WERI-Rb-1 (cell line): Measurements from ENCODE around the gene SYT17.

ENCODE experiments used
- DNase-seq: peaks from one replicate; pipeline ENCODE4 v3.0.0-alpha.2; 2020
- H3K27ac ChIP-seq: fragments of 250-450 bp; sonication (Bioruptor Pico); 2 replicates; pipeline ENCODE4 v1.5.1; 2020; ENCODE audit warnings: mild to moderate bottlenecking, moderate library complexity
- H3K27me3 ChIP-seq: fragments of 250-450 bp; sonication (Bioruptor Pico); 2 replicates; pipeline ENCODE4 v1.5.1; 2021; ENCODE audit warnings: mild to moderate bottlenecking, low read depth, moderate library complexity; ENCODE audit not compliant: insufficient read depth, severe bottlenecking
- H3K36me3 ChIP-seq: fragments of 250-450 bp; sonication (Bioruptor Pico); 2 replicates; pipeline ENCODE4 v1.5.1; 2020; ENCODE audit warnings: mild to moderate bottlenecking, moderate library complexity
- H3K4me3 ChIP-seq: 2 replicates; pipeline ENCODE4 v1.5.1; 2011; ENCODE audit warnings: low read depth, mild to moderate bottlenecking, control low read depth, low read length
- H3K9me3 ChIP-seq: fragments of 250-450 bp; sonication (Bioruptor Pico); 2 replicates; pipeline ENCODE4 v1.5.1; 2021; ENCODE audit warnings: mild to moderate bottlenecking, moderate library complexity; ENCODE audit not compliant: severe bottlenecking
- CTCF ChIP-seq: IDR thresholded peaks from 2 replicates; pipeline ENCODE4 v1.5.1; 2011; ENCODE audit warnings: low read depth, mild to moderate bottlenecking, control low read depth, inconsistent platforms, low read length

Gene SYT17

GRCh38 chr16:19164285-19164684, 3.8 kb upstream of the SYT17 start:
- peaks cover 5% of the 10 kb centered on the region for H3K9me3 ChIP-seq
- no peaks in the 10 kb centered on the region for H3K27me3 ChIP-seq
- no peak overlapping the region for H3K27ac ChIP-seq
- no peak for DNase-seq
- H3K4me3 ChIP-seq: no peak overlapping the region
- no peak for TF ChIP-seq CTCF
- H3K36me3 ChIP-seq: no peaks in the 10 kb centered on the region

- no peak for DNase-seq
- TF ChIP-seq CTCF: no peak
- H3K36me3 ChIP-seq: no peaks in the 10 kb centered on the region
- no peak overlapping the region for H3K4me3 ChIP-seq
- no peaks in the 10 kb centered on the region for H3K27me3 ChIP-seq
- H3K9me3 ChIP-seq: peaks cover 5% of the 10 kb centered on the region
- no peak overlapping the region for H3K27ac ChIP-seq
Observed at GRCh38 chr16:19165101-19165500, 2.9 kb upstream of the SYT17 start.

GRCh38 chr16:19166500-19166899, 1.5 kb upstream of the SYT17 start:
- Histone ChIP-seq H3K27me3 (no peaks in the 10 kb centered on the region), H3K4me3 (no peak overlapping the region), H3K9me3 (peaks cover 5% of the 10 kb centered on the region), H3K27ac (no peak overlapping the region), H3K36me3 (no peaks in the 10 kb centered on the region)
- peak; percentile 36 for TF ChIP-seq CTCF
- DNase-seq: peak; percentile 19

- peak; percentile 51 for DNase-seq
- H3K4me3 ChIP-seq: peak overlapping the region; percentile 78
- peak overlapping the region; percentile 56 for H3K27ac ChIP-seq
- no peaks in the 10 kb centered on the region for H3K36me3 ChIP-seq
- peaks cover under 1% of the 10 kb centered on the region for H3K9me3 ChIP-seq
- H3K27me3 ChIP-seq: no peaks in the 10 kb centered on the region
- TF ChIP-seq CTCF: no peak
Observed at GRCh38 chr16:19168371-19169081, 486 bp downstream of the SYT17 start.

GRCh38 chr16:19169082-19169639, 1.1 kb downstream of the SYT17 start:
- DNase-seq: no peak
- Histone ChIP-seq H3K4me3 (peak overlapping the region; percentile 78), H3K27me3 (no peaks in the 10 kb centered on the region), H3K27ac (no peak overlapping the region), H3K36me3 (no peaks in the 10 kb centered on the region), H3K9me3 (no peaks in the 10 kb centered on the region)
- TF ChIP-seq CTCF: no peak
